ENCODE data around the gene CLEC11A. TPM values are rescaled to one million over a fixed set of nuclear protein-coding genes. Genes with fewer than 3 reads are reported as not detected.
"Not testable (repeated sequence)": the region's sequence is repeated elsewhere in the genome, so short reads cannot be mapped to it uniquely, and the experiment has no call there.

CLEC11A gene
- polyA plus RNA-seq, 2 of the 4 experiments (the other 2 are of a cell fraction): 1.5 to 6.2 TPM

GRCh38 chr19:50764409-50764808 is 41.2 kb downstream of the CLEC11A start:
- CTCF ChIA-PET: interaction anchor here (1.0 to 5.0 kb wide), 8 partner anchors 13 to 211 kb away, joined by 3 to 27 read pairs (median 4); no protein-coding TSS in a partner anchor
- FAIRE-seq (no peak), ATAC-seq (no peak), DNase-seq (ENCODE audit: low read depth in 1 of 2, low spot score in 1 of 2) (no peak)
- POLR2A ChIA-PET: interaction anchor here (0.5 to 0.6 kb wide), 3 partner anchors 23 to 294 kb away, joined by 3 to 4 read pairs (median 3); no protein-coding TSS in a partner anchor
- H3K4me3 ChIP-seq: no peak overlapping the region
- WGBS (ENCODE audit: missing lambda C conversion rate): 59% methylated on average over 7 of the region's 7 CpGs
- no peak overlapping the region for H3K4me2 ChIP-seq
- TF ChIP-seq JUN (IDR thresholded peaks at IDR 0.05) (no peak), CHD4 (IDR thresholded peaks at IDR 0.05; ENCODE audit: borderline replicate concordance) (no peak), POLR2A (IDR thresholded peaks at IDR 0.05; ENCODE audit: low read length) (no peak), NPAS2 (CRISPR knock-in tag; IDR thresholded peaks at IDR 0.05; ENCODE audit: borderline replicate concordance) (no peak), E2F6 (IDR thresholded peaks at IDR 0.05; ENCODE audit: borderline replicate concordance, low read depth) (no peak), CTCF (IDR thresholded peaks at IDR 0.05) (no peak), HOXA7 (CRISPR knock-in tag; IDR thresholded peaks at IDR 0.05) (no peak), RCOR1 (IDR thresholded peaks at IDR 0.05; ENCODE audit: low read depth, low read length) (no peak), ATOH8 (CRISPR knock-in tag; IDR thresholded peaks at IDR 0.05; ENCODE audit: low read depth) (no peak), CBX2 (IDR thresholded peaks at IDR 0.05; ENCODE audit: borderline replicate concordance, low read depth) (no peak), ZFP36 (IDR thresholded peaks at IDR 0.05; ENCODE audit: borderline replicate concordance, partially characterized antibody) (no peak), RAD21 (conservative IDR thresholded peaks at IDR 0.05 in 1 of 2, IDR thresholded peaks at IDR 0.05 in 1 of 2) (no peak), KDM5A (IDR thresholded peaks at IDR 0.05) (no peak)
- no peak overlapping the region for H3K27ac ChIP-seq
- no peaks in the 10 kb centered on the region for H3K4me1 ChIP-seq
- no peaks in the 10 kb centered on the region for H3K9me3 ChIP-seq

- ChIA-PET CTCF (interaction anchor here (1.0 to 5.0 kb wide), 7 partner anchors 11 to 399 kb away, joined by 3 to 27 read pairs (median 7); no protein-coding TSS in a partner anchor), POLR2A (interaction anchor here (0.7 kb wide), 1 partner anchor 67 kb away, joined by 3 read pairs; no protein-coding TSS in a partner anchor)
- not testable (repeated sequence) for H3K4me3 ChIP-seq; DNase-seq (ENCODE audit: low read depth in 1 of 2, low spot score in 1 of 2); H3K4me1 ChIP-seq; FAIRE-seq; H3K4me2 ChIP-seq; H3K9me3 ChIP-seq; H3K27ac ChIP-seq
- peak; percentile 5 to 11; a peak in 2 of 6 replicates for ATAC-seq
- 72% methylated on average over 12 of the region's 12 CpGs for WGBS (ENCODE audit: missing lambda C conversion rate)
Observed at GRCh38 chr19:50766746-50767145, 43.6 kb downstream of the CLEC11A start.

GRCh38 chr19:50767263-50767662 is 44.1 kb downstream of the CLEC11A start:
- not testable (repeated sequence) for H3K9me3 ChIP-seq; H3K4me1 ChIP-seq; H3K4me3 ChIP-seq; H3K27ac ChIP-seq; DNase-seq (ENCODE audit: low read depth in 1 of 2, low spot score in 1 of 2); H3K4me2 ChIP-seq
- POLR2A ChIA-PET: interaction anchor here (0.7 kb wide), 1 partner anchor 67 kb away, joined by 3 read pairs; no protein-coding TSS in a partner anchor
- CTCF ChIA-PET: interaction anchor here (1.0 to 2.4 kb wide), 3 partner anchors 16 to 230 kb away, joined by 3 to 10 read pairs (median 7); no protein-coding TSS in a partner anchor
- 25% methylated on average over 5 of the region's 5 CpGs for WGBS (ENCODE audit: missing lambda C conversion rate)
- ATAC-seq (peak; percentile 60 to 72; a peak in 5 of 6 replicates), FAIRE-seq (peak; percentile 99)
- peak; percentile 16; the same call in 1 of the 2 replicates for TF ChIP-seq USF2 (IDR thresholded peaks at IDR 0.05)

- H3K4me3 ChIP-seq: no peak overlapping the region
- no peak for ATAC-seq
- no peak for DNase-seq (ENCODE audit: low read depth in 1 of 2, low spot score in 1 of 2)
- no peak overlapping the region for H3K4me2 ChIP-seq
- 76% methylated on average over 5 of the region's 5 CpGs for WGBS (ENCODE audit: missing lambda C conversion rate)
- no peak overlapping the region for H3K27ac ChIP-seq
- H3K4me1 ChIP-seq: no peaks in the 10 kb centered on the region
- H3K9me3 ChIP-seq: peaks cover 7% of the 10 kb centered on the region; the same call in 2 of the 3 replicates
- CTCF ChIA-PET: interaction anchor here (1.0 to 2.1 kb wide), 2 partner anchors 44 to 231 kb away, joined by 3 to 7 read pairs; no protein-coding TSS in a partner anchor
- no peak for FAIRE-seq
- POLR2A ChIA-PET: no interaction called here
- TF ChIP-seq FOSL2 (IDR thresholded peaks at IDR 0.05): no peak
- TF ChIP-seq FOSL2 (CRISPR knock-in tag; IDR thresholded peaks at IDR 0.05): no peak
- no peak for TF ChIP-seq MAZ (IDR thresholded peaks at IDR 0.05; ENCODE audit: borderline replicate concordance, low read depth, low read length)
- no peak for TF ChIP-seq ZC3H11A (IDR thresholded peaks at IDR 0.05)
- TF ChIP-seq KDM5A (IDR thresholded peaks at IDR 0.05): no peak
- TF ChIP-seq TP53 (CRISPR knock-in tag; IDR thresholded peaks at IDR 0.05): no peak
- TF ChIP-seq RFX5 (IDR thresholded peaks at IDR 0.05): no peak
- TF ChIP-seq CBX2 (IDR thresholded peaks at IDR 0.05; ENCODE audit: borderline replicate concordance, low read depth): no peak
- no peak for TF ChIP-seq E2F6 (IDR thresholded peaks at IDR 0.05; ENCODE audit: borderline replicate concordance, low read depth)
- TF ChIP-seq SMC3 (IDR thresholded peaks at IDR 0.05): no peak
- TF ChIP-seq HOXB5 (CRISPR knock-in tag; IDR thresholded peaks at IDR 0.05): no peak
- no peak for TF ChIP-seq HOXA7 (CRISPR knock-in tag; IDR thresholded peaks at IDR 0.05)
- TF ChIP-seq CTCF (IDR thresholded peaks at IDR 0.05): no peak
Observed at GRCh38 chr19:50768277-50768676, 45.1 kb downstream of the CLEC11A start.
